Lung (tissue), 12 donors: Measurements from ENCODE around the gene RIN1. TPM values are rescaled to one million over a fixed set of nuclear protein-coding genes. Genes with fewer than 3 reads are reported as not detected.

Source experiments
- ATAC-seq: fragments of 200-7000 bp; cut with Tn5 transposase; one replicate; pipeline ENCODE4 v1.9.1; 2020; ENCODE audit warnings: moderate number of reproducible peaks; ENCODE audit not compliant: insufficient read depth, low FRiP score
- DNase-seq, 3 donors: peaks; one replicate each; pipeline ENCODE4 v3.0.0-alpha.2; 2013 to 2017
- H3K27ac ChIP-seq, 2 donors: one replicate each; pipeline ENCODE4 v1.5.1; 2013; ENCODE audit warnings: mild to moderate bottlenecking in 2 of 2, moderate library complexity in 2 of 2, control low read depth in 1 of 2, inconsistent platforms in 1 of 2, low read depth in 1 of 2, low read length in 1 of 2
- H3K27me3 ChIP-seq, 3 donors: one replicate each; pipeline ENCODE4 v1.5.1; 2013; ENCODE audit warnings: low read length in 2 of 3; ENCODE audit not compliant: control insufficient read depth in 3 of 3, insufficient read depth in 3 of 3
- H3K36me3 ChIP-seq, 4 donors: one replicate each; pipeline ENCODE4 v1.5.1; 2013; ENCODE audit warnings: low read length in 4 of 4, mild to moderate bottlenecking in 1 of 4, moderate library complexity in 1 of 4; ENCODE audit not compliant: control insufficient read depth in 4 of 4, insufficient read depth in 4 of 4
- H3K4me1 ChIP-seq, 5 donors: one replicate each; pipeline ENCODE4 v1.5.1; 2013; ENCODE audit warnings: low read length in 5 of 5, mild to moderate bottlenecking in 2 of 5, moderate library complexity in 1 of 5; ENCODE audit not compliant: control insufficient read depth in 5 of 5, insufficient read depth in 5 of 5
- H3K4me3 ChIP-seq: one replicate; pipeline ENCODE4 v1.5.1; 2013; ENCODE audit warnings: mild to moderate bottlenecking, control low read depth, moderate library complexity
- H3K9ac ChIP-seq, 2 donors: one replicate each; pipeline ENCODE4 v1.5.1; 2013; ENCODE audit warnings: low read length in 2 of 2, control low read depth in 1 of 2; ENCODE audit not compliant: insufficient read depth in 1 of 2
- H3K9me3 ChIP-seq, 4 donors: one replicate each; pipeline ENCODE4 v1.5.1; 2013; ENCODE audit warnings: low read length in 3 of 4, mild to moderate bottlenecking in 1 of 4, moderate library complexity in 1 of 4; ENCODE audit not compliant: control insufficient read depth in 4 of 4, insufficient read depth in 3 of 4
- CTCF ChIP-seq: IDR thresholded peaks from 2 replicates; pipeline ENCODE4 v1.5.1; 2012; ENCODE audit warnings: mild to moderate bottlenecking; ENCODE audit errors: control extremely low read depth, extremely low read depth
- WGBS, 2 donors: extraction: QIAGEN DNeasy Blood & Tissue Kit; methylation state at CpG; one replicate each; pipeline ENCODE4 v1.1.7; 2013; 5-methylcytosine and 5-hydroxymethylcytosine counted together
- polyA plus RNA-seq, 2 donors: library from polyadenylated mRNA; stranded (reverse); fragments of 200-250 nt; gene quantifications; one replicate each; pipeline ENCODE4 v1.2.1, GENCODE V29; 2013
- total RNA-seq, 2 donors: library from RNA; depleted of rRNA in 1 of 2; stranded (reverse); fragments of >200 nt in 1 of 2; gene quantifications; one replicate each; pipeline ENCODE4 v1.2.1, GENCODE V29; 2014 to 2021
- donor health status: control.
- donor health status: control.
- donor health status: Bipolar disorder and iron deficiency.
- donor health status: healthy.
- donor health status: DM: yes; HTN: yes; CAD: no.

RIN1 gene
- total and polyA plus RNA-seq, 4 donors = 1.9 to 15.1 (median 9.6) TPM

GRCh38 chr11:66294626-66295620 lies 41.3 kb downstream of the RIN1 start:
- Histone ChIP-seq H3K9me3 (no peaks in the 10 kb centered on the region), H3K27me3 (peaks cover 0 to 29% (median 25%) of the 10 kb centered on the region in 3 donors), H3K9ac (no peak overlapping the region), H3K4me3 (no peak overlapping the region), H3K36me3 (no peaks in the 10 kb centered on the region), H3K27ac (no peak overlapping the region), H3K4me1 (peaks cover 0 to 10% (median 4%) of the 10 kb centered on the region in 5 donors)
- whole genome bisulfite sequencing, 2 donors = 76 to 87% methylated on average over 113 to 123 of the region's 123 CpGs
- ATAC-seq (no peak), DNase-seq (no peak)
- TF ChIP-seq CTCF = no peak

- no peak overlapping the region for H3K4me3 ChIP-seq
- DNase-seq (no peak), ATAC-seq (no peak)
- no peak overlapping the region for H3K9ac ChIP-seq
- H3K36me3 ChIP-seq = no peaks in the 10 kb centered on the region
- no peak for TF ChIP-seq CTCF
- H3K9me3 ChIP-seq = no peaks in the 10 kb centered on the region
- peaks cover 0 to 14% (median 7%) of the 10 kb centered on the region in 5 donors for H3K4me1 ChIP-seq
- peaks cover 0 to 29% (median 25%) of the 10 kb centered on the region in 3 donors for H3K27me3 ChIP-seq
- no peak overlapping the region for H3K27ac ChIP-seq
- 72 to 83% methylated on average over 30 of the region's 30 CpGs for WGBS, 2 donors
Measured at GRCh38 chr11:66293777-66294625, 42.2 kb downstream of the RIN1 start.

DNA sequence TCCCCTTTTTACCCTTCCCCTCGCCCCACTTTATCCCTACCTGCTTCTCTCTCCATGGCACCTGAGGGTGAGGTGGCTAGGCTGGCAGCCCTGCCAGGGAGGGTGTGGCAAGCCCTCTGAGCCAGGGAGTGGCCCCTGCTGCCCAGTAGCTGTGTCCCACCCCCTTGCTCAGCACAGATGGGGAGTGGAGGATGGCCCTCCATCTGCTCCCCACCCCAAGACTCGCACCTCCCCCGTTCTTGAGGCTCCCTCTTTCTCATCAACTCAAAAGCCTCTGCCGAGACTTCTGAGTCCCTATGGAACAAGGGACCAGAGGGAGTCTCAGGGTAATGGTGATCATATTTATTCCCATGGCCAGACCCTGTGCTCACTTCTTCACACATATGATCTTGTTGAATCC lies 42.9 kb downstream of the RIN1 start:
- Histone ChIP-seq H3K27ac (no peak overlapping the region), H3K9ac (no peak overlapping the region), H3K4me3 (no peak overlapping the region), H3K27me3 (peaks cover 0 to 29% (median 25%) of the 10 kb centered on the region in 3 donors), H3K36me3 (no peaks in the 10 kb centered on the region), H3K9me3 (no peaks in the 10 kb centered on the region), H3K4me1 (peaks cover 0 to 14% (median 7%) of the 10 kb centered on the region in 5 donors)
- 67 to 92% methylated on average over 4 of the region's 4 CpGs for WGBS, 2 donors
- DNase-seq (no peak), ATAC-seq (no peak)
- no peak for TF ChIP-seq CTCF
